Measurements from ENCODE around the gene RAB8B.

RAB8B gene

GRCh38 chr15:63243101-63243500 is 53.7 kb downstream of the RAB8B start:
- TF ChIP-seq ZFX (IDR thresholded peaks at IDR 0.05; ENCODE audit: borderline replicate concordance) = no peak
- no peak overlapping the region for H3K27ac ChIP-seq

DNA sequence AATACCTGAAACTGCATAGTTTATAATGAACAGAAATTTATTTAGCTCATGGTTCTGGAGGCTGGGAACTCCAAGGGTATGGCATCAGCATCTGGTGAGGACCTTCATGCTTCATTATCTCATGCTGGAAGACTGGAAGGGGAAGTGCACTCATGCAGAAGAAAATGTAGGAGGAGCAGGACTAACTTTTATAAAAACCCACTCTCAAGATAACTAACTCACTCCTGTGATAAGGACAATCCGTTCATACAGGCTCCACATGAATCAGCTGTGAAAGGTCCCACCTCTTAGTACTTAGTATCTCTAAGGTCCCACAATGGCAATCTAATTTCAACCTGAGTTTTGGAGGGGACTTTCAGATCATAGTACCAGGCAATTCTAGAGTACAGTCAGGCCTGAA is 54.4 kb downstream of the RAB8B start:
- TF ChIP-seq ZFX (IDR thresholded peaks at IDR 0.05; ENCODE audit: borderline replicate concordance) = no peak
- TF ChIP-seq, protein P1, sequence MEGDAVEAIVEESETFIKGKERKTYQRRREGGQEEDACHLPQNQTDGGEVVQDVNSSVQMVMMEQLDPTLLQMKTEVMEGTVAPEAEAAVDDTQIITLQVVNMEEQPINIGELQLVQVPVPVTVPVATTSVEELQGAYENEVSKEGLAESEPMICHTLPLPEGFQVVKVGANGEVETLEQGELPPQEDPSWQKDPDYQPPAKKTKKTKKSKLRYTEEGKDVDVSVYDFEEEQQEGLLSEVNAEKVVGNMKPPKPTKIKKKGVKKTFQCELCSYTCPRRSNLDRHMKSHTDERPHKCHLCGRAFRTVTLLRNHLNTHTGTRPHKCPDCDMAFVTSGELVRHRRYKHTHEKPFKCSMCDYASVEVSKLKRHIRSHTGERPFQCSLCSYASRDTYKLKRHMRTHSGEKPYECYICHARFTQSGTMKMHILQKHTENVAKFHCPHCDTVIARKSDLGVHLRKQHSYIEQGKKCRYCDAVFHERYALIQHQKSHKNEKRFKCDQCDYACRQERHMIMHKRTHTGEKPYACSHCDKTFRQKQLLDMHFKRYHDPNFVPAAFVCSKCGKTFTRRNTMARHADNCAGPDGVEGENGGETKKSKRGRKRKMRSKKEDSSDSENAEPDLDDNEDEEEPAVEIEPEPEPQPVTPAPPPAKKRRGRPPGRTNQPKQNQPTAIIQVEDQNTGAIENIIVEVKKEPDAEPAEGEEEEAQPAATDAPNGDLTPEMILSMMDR (IDR thresholded peaks at IDR 0.05) = no peak
- no peak overlapping the region for H3K27ac ChIP-seq

- H3K27ac ChIP-seq = no peak overlapping the region
- TF ChIP-seq ZFX (IDR thresholded peaks at IDR 0.05; ENCODE audit: borderline replicate concordance) = no peak
- TF ChIP-seq, protein P1 (IDR thresholded peaks at IDR 0.05) = no peak
Measured at GRCh38 chr15:63244399-63244798, 55.0 kb downstream of the RAB8B start.

DNA sequence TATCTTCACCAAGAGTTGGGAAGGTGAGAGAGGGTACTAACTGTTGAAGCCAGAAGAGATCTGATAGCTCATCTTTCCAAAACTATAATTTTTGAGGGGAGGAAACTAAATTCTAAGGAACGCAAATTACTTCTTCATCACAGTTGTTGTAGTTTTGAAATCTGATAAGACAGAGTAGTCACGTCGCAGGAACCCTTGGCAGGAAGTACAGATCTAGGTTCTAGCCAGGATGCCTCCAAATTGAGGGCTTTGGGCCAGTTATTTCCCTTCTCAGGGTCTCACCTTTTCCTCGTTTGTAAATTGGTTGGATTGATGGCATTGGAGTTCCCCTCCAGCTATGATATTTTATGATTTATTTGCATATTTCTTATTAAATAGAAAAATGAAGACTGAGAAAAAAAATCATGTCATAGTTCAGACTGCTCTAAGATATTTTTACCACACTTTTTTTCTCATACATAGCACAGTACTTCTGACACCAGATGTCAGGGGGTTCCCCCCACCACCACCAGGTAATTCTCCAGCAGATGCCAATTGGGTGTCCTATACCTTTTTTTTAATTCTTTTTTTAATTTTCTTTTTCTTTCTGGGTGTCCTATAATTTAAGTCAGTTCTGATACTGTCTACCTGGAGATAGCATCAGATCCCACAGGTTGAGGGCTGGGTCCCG is 55.7 kb downstream of the RAB8B start:
- TF ChIP-seq, protein P1 (IDR thresholded peaks at IDR 0.05) = no peak
- no peak for TF ChIP-seq ZFX (IDR thresholded peaks at IDR 0.05; ENCODE audit: borderline replicate concordance)
- no peak overlapping the region for H3K27ac ChIP-seq

DNA sequence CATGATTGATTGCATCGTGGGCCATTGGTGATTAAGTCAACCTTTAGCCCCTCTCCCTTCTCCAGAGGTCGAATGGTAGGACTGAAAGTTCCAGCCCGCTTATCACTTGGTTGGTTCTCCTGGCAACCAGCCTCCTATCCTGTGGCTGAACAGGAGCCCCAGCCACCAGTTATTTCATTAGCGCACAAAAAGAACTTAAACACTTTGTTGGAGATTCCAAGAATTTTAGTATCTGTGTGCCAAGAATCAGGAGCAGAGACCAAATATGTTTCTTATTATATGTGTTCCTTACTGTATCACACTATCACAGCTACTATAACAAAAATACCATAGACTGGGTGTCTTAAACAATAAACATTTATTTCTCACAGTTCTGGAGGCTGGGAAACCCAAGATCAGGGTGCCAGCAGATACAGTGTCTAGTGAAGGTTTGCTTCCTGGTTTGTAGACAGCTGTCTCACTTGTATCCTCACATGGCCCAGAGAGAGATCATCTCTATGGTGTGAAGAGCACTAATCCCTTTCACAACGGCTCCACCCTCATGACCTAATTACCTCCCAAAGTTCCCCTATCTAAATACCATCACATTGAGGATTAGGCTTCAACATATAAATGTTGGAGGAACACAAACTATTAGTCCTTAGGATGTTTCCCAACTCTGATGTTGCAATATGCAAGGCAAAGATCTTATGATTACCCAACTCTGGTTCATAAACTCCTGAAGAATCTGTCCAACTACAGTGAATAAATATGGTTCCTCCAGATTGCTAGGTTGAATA is 57.5 kb downstream of the RAB8B start:
- TF ChIP-seq ZFX (IDR thresholded peaks at IDR 0.05; ENCODE audit: borderline replicate concordance) = no peak
- TF ChIP-seq, protein P1 (IDR thresholded peaks at IDR 0.05) = no peak
- H3K27ac ChIP-seq = no peak overlapping the region

GRCh38 chr15:63250312-63250965 is 61.0 kb downstream of the RAB8B start:
- no peak overlapping the region for H3K27ac ChIP-seq
- no peak for TF ChIP-seq ZFX (IDR thresholded peaks at IDR 0.05; ENCODE audit: borderline replicate concordance)
- TF ChIP-seq, protein P1 (IDR thresholded peaks at IDR 0.05) = no peak

GRCh38 chr15:63251701-63252100 is 62.3 kb downstream of the RAB8B start:
- no peak overlapping the region for H3K27ac ChIP-seq
- TF ChIP-seq, protein P1 (IDR thresholded peaks at IDR 0.05) = no peak
- TF ChIP-seq ZFX (IDR thresholded peaks at IDR 0.05; ENCODE audit: borderline replicate concordance) = no peak

All from 22Rv1 (cell line).